Lower leg skin (tissue), 4 donors: ENCODE results near the gene PRND. TPM values are rescaled to one million over a fixed set of nuclear protein-coding genes. Genes with fewer than 3 reads are reported as not detected.

Experiments
- DNase-seq, 2 donors: peaks; one replicate each; pipeline ENCODE4 v3.0.0-alpha.2; 2019; ENCODE audit warnings: low spot score in 2 of 2
- H3K4me3 ChIP-seq: fragments of 200-600 bp; sonication (generic); 2 replicates; pipeline ENCODE4 v1.5.1; 2017; ENCODE audit warnings: mild to moderate bottlenecking, low read depth; ENCODE audit not compliant: poor library complexity, severe bottlenecking
- POLR2A ChIP-seq, 2 donors: fragments of 450-650 bp; IDR thresholded peaks; one replicate each; pipeline ENCODE4 v1.6.1; 2016 to 2017; ENCODE audit warnings: antibody characterized with exemption in 2 of 2, mild to moderate bottlenecking in 1 of 2, moderate library complexity in 1 of 2
- WGBS, 2 donors: methylation state at CpG; one replicate each; pipeline ENCODE4 v1.1.5; 2018; 5-methylcytosine and 5-hydroxymethylcytosine counted together
- intact Hi-C: fragments of 100-400 bp; cut with DNase I; formaldehyde crosslinking; loops from one replicate; pipeline ENCODE4 v1.15.0; 2023; ENCODE audit warnings: low total_unique reads
- total RNA-seq, 4 donors: library from RNA; depleted of rRNA; stranded (reverse); fragments of >200 nt; gene quantifications; one replicate each; pipeline ENCODE4 v1.1.0, GENCODE V29; 2016
- TF ChIP-seq, protein P1 (sequence below), 3 donors: fragments of 450-650 bp; IDR thresholded peaks; one replicate each; pipeline ENCODE4 v1.5.1; 2016; ENCODE audit warnings: antibody characterized with exemption in 3 of 3, mild to moderate bottlenecking in 3 of 3, moderate library complexity in 2 of 3

PRND gene
- total RNA-seq, 4 donors from 2014 or later = 0.06 to 0.46 TPM; not detected in 2

DNA sequence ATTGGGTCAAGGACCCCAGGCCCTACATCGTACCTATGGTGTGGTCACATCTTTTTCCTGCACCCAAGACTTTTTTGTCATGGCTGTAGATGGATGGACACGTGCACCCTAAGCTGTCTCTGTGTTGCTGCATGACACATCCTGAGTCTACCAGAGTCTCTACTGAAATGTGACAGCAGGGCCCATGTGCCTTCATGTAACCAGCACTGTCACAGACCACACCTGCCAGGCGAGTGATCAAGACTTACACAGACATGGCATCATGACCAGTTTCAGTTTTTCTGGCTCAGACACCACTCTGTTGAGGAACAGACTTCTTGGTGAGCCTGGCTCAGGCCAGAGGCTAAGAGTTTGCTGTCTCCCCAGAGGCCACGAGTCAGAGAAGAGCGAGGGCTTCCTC, 7.6 kb downstream of the PRND start:
- DNase-seq = no peak
- TF ChIP-seq, protein P1, sequence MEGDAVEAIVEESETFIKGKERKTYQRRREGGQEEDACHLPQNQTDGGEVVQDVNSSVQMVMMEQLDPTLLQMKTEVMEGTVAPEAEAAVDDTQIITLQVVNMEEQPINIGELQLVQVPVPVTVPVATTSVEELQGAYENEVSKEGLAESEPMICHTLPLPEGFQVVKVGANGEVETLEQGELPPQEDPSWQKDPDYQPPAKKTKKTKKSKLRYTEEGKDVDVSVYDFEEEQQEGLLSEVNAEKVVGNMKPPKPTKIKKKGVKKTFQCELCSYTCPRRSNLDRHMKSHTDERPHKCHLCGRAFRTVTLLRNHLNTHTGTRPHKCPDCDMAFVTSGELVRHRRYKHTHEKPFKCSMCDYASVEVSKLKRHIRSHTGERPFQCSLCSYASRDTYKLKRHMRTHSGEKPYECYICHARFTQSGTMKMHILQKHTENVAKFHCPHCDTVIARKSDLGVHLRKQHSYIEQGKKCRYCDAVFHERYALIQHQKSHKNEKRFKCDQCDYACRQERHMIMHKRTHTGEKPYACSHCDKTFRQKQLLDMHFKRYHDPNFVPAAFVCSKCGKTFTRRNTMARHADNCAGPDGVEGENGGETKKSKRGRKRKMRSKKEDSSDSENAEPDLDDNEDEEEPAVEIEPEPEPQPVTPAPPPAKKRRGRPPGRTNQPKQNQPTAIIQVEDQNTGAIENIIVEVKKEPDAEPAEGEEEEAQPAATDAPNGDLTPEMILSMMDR (IDR thresholded peaks at IDR 0.05) = no peak
- no peak for TF ChIP-seq POLR2A (IDR thresholded peaks at IDR 0.05)
- intact Hi-C loops = no loop called here
- WGBS, 2 donors = 64 to 84% methylated on average over 5 of the region's 5 CpGs
- H3K4me3 ChIP-seq = no peak overlapping the region

DNA sequence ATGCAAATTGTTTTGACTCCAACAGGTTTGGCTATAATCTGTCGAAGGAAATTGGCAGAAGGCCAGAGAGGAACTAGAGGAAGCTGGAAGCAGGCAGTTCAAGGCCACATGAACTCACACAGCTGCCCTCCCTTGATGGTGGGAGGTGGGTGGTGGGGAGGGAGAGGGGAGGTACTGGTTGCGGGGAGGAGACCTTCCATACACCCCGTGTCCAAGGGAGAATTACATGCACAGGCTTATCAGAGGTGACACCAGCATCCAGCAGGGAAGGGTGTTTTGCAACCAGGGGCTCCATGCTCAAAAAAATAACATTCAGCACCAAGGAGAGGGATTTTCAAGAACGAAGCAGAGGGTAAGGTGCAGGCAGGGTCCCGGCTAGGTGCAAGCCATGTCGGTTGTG, 9.1 kb downstream of the PRND start:
- DNase-seq = no peak
- no peak overlapping the region for H3K4me3 ChIP-seq
- TF ChIP-seq POLR2A (IDR thresholded peaks at IDR 0.05) = no peak
- TF ChIP-seq, protein P1 (IDR thresholded peaks at IDR 0.05) = no peak
- intact Hi-C loops = no loop called here
- WGBS, 2 donors = 10 to 13% methylated on average over 6 of the region's 6 CpGs

DNA sequence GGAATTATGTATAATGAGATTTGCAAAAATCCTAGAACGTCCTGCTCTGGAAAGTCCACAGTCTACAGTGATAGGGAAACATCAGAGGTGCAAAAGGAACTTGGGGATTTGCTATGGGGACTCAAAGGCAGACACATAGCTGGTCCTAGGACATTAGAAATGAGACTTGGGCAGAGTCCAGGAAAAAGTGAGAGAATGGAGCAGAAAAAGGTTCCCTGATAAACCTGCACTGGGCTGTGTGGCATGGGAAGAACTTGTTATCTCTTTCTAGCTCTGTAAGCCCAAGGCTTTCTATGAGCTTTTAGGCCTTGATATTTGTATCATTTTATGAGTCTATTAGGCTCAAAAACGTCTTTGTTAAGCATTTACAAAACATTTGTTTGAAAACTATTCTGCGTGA, 15.2 kb downstream of the PRND start:
- no peak for DNase-seq
- WGBS, 2 donors = 77% methylated on average over 3 of the region's 3 CpGs
- TF ChIP-seq, protein P1 (IDR thresholded peaks at IDR 0.05) = no peak
- no peak for TF ChIP-seq POLR2A (IDR thresholded peaks at IDR 0.05)
- intact Hi-C loops = no loop called here
- no peak overlapping the region for H3K4me3 ChIP-seq

DNA sequence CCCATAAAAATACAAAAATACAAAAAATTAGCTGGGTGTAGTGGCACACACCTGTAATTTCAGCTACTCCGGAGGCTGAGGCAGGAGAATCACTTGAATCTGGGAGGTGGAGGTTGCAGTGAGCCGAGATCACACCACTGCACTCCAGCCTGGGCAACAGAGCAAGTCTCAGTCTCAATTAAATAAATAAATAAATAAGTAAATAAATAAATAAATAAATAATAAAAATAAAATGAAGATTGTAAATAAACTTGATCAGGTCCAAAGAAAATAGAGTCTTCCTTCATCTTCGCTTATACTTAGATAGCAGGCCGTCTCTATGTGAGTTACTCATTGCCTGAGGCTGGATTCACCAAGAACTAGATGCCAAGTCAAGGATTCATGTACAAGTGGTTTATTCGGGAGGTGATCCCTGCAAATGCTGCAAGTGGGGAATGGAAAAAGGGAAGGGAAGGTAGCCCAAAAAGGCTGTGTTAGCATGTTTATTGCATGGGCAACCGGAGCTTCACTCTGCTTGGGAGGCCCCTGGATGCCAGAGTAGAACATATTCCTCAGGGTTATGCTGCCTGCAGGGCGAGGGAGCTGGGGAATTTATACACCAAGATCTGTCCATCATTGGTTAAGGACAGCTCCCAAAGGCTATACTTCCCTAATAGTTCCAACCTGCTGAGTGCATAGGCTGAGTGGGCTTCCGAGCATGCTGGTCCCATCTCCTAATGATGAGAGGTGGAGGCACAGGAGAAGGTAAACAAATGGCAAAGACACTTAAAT, 16.3 kb downstream of the PRND start:
- WGBS, 2 donors = 86 to 90% methylated on average over 8 of the region's 8 CpGs
- intact Hi-C loops = no loop called here
- no peak overlapping the region for H3K4me3 ChIP-seq
- TF ChIP-seq, protein P1 (IDR thresholded peaks at IDR 0.05) = no peak
- TF ChIP-seq POLR2A (IDR thresholded peaks at IDR 0.05) = no peak
- DNase-seq = no peak

DNA sequence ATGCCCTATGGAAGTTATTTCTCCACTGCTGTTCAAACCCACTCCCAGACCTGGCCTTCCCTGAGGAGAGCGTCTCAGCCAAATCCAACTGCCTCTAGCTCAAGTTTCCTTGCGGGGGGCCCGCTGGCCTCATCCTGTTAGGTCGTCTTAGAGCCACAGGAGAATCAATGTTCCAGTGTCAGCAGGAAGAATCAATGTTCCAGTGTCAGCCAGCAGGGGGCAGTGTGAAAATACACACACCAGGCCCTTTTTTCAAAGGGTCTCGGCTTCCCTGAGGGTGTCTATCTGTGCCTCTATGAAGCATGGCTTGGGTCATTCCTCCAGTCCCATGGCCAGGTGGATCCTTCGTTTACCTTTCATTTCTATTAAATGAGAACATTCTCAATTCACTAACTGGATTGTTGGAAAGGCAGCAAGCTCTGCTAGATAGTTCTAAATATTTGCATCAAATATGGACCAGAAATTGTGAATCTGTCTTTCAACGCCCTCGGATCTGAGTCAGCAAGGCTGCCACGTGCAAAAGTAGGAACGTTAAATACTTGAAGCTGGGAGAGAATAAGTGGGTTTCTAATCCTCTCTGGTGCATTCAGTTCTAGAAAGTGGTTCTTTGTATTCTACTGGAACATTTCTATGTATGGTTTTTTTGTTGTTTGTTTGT, 19.2 kb downstream of the PRND start:
- no peak overlapping the region for H3K4me3 ChIP-seq
- intact Hi-C loops = no loop called here
- no peak for DNase-seq
- WGBS, 2 donors = 33 to 34% methylated on average over 10 of the region's 10 CpGs
- no peak for TF ChIP-seq POLR2A (IDR thresholded peaks at IDR 0.05)
- TF ChIP-seq, protein P1 (IDR thresholded peaks at IDR 0.05) = no peak
